GM19467 (cell line): ENCODE measurements around the gene SFXN5.
"Not testable (repeated sequence)": the region's sequence is repeated elsewhere in the genome, so short reads cannot be mapped to it uniquely, and the experiment has no call there.

ENCODE experiments used
- ATAC-seq: cut with Tn5 transposase; IDR thresholded peaks from one replicate; pipeline ENCODE4 v1.9.1; 2021; ENCODE audit warnings: mild to moderate bottlenecking, moderate library complexity; ENCODE audit not compliant: unreplicated experiment

SFXN5 gene

GRCh38 chr2:73101626-73102256, 30.2 kb upstream of the SFXN5 start:
- no peak for ATAC-seq

GRCh38 chr2:73100956-73101355, 29.4 kb upstream of the SFXN5 start:
- ATAC-seq = no peak

DNA sequence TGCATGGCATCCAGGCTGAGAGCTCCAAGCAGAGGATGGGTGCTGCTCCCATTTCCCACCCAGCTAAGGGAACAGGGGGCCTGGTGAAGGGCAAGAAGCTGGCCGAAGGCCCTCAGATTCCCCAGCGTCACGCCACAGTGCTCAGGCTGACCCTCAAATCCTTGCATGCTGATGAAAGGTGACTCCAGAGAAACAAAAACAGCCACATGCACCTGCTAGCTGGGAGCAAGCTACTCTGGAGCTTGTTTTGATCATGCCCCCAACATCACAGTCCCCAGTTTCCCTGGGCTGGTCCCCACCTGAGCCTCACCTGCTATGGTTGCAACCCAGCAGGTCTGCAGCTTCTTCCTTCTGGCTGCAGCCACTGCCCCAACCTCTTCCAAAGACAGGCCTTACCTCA, 28.0 kb upstream of the SFXN5 start:
- no peak for ATAC-seq

DNA sequence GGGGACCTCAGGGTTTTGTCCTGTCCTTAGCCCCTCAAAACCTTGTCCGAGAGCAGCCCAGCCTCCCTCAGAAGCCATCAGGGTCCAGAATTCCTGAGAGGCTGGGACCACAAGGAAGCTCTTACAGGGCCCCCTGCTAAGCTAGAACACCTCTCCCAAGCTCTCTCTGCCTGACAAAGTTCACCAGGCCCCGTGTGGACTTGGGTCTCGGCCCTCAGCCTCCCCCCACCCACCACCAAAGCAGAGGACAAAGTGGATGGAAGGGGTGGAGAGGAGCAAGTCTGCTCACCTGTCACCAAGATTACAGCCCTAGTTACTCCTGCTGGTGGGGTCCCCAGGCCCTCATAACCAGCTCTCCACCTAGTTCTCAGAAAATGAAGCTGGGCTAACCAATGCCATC, 24.4 kb upstream of the SFXN5 start:
- ATAC-seq = no peak

DNA sequence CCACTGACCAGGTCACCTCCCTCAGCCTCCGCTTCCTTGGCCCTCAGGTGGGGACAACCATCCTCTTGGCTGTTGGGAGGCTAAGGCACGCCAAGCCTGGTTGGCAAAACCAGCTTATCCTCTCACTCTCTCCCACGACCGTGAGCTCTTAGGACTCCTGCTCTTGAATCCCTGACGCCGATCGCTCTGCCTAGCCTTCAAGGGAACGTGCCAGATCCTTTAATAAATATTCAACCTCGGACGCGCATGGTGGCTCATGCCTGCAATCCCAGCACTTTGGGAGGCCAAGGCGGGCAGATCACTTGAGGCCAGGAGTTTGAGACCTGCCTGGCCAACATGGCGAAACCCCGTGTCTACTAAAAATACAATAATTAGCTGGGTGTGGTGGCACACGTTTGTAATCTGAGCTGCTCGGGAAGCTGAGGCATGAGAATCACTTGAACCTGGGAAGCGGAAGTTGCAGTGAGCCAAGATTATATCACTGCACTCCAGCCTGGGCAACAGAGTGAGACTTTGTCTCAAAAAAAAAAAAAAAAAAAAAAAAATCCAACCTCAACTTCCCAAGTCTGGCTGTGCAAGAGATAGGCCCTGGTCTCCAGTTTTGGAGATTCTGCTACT, 22.2 kb upstream of the SFXN5 start:
- not testable (repeated sequence) for ATAC-seq

GRCh38 chr2:73092146-73092783, 20.8 kb upstream of the SFXN5 start:
- no peak for ATAC-seq

GRCh38 chr2:73091696-73092095, 20.2 kb upstream of the SFXN5 start:
- ATAC-seq = no peak

DNA sequence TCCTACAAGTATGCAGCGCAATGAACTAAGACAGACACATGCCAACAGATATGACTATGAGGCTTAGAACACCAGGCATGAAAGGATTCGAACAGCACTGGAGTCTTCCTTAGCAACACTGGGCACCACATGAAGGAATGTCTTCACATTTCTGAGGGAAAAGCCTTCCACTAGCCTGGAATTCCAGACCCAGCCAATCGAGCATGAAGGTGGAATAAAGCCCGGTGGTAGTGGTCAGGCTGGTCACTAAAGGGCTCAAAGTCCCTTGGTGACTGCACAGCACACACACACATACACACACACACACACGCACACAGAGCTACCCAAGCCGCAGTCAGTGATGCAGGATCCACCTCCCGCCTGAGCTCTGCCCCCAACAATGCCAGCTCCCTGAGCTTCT, 19.7 kb upstream of the SFXN5 start:
- no peak for ATAC-seq

DNA sequence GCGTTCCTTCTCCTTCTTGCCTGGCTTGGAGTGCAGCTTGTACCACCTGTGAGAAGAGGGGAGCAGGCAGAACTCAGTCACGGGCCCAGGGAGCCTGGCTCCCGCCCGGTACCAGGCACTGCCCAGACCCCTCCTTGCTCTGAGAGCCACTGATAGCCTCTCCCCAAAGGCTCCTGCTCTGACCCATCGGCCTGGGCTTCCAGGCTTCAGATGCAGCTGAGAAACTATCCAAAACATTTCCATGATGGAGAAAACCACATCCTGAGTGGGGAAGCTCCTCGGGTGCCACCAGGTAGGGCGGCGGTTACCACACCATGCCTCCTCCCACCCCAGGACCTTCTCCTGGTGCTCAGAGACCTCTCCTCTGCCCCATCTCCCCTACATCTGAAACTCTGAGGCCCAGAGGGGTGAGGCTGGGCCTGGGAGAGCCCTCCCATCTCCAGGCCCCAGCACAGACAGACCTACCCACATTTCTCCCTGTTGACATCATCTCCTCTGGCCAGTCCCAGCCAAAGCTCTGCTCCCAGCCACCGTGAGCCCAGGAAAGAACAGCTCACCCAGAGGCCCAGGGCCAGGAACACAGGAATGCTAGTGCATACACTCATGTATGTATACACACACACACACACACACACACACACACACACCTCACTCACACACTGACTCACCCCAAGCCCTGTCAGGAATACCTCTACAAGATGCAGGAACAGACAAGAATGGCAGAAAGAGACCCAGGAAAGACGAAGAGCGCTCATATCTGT, 17.9 kb upstream of the SFXN5 start:
- no peak for ATAC-seq

DNA sequence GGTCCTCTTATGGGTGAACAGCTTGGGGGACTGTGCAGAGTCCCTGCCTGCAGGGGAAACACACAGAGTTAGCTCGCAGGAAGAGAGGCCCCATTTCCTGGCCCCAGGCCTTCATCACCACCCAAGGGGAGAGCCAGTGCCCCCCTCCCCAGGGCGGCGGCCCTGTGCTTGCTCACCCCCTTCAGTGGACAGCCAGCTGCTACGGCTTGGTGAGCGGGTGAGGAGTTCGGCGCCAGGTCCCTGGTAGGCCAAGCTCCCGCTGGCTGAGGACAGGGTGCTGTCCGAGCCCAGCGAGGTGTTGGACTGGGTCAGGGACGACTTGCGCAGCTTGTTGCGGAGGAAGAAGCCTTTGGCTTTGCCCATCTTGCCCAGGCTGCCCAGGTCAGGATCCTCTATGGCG, 17.2 kb upstream of the SFXN5 start:
- no peak for ATAC-seq

- no peak for ATAC-seq
Measured at GRCh38 chr2:73088211-73088610, 16.7 kb upstream of the SFXN5 start.

- no peak for ATAC-seq
Measured at GRCh38 chr2:73087311-73087710, 15.8 kb upstream of the SFXN5 start.

DNA sequence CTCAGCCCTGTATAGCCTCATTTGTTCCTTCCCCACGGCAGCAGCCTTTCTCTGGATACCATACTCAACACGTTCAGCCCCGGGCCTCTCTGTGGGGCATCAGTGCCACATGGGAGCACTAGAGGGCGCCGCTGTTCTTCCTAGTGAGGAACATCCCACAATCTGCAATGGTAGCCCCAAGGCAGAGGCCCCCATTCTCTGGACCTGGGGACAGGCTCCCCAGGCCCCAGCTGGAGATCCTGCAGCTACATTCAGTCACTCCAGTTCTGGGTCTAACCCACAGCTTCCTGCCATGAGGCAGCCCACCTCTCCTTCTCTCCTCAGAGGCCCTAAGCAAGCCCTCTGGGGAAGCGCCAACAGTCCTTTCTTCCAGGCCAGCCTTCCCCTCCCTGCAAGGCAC, 14.2 kb upstream of the SFXN5 start:
- peak; percentile 82 for ATAC-seq

DNA sequence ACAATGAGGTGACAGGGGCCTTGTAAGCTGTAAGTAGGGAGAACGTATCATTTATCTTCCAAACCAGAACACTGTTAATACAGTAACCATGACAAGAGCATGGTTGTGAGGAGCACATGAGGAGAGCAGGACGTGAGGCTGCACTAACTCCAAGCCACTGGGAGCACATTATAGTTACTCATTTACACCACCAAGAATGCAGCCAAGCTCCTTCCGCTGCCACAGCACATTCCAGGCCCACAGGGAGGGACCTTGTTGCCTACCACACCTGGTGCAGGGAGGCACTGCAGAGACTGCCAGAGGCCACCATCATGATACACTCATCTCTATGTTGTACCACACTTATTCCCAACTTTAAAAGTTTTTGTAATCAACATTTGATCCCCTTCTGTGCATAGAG, 13.5 kb upstream of the SFXN5 start:
- no peak for ATAC-seq

GRCh38 chr2:73083886-73084800, 12.6 kb upstream of the SFXN5 start:
- ATAC-seq = no peak

- ATAC-seq = no peak
Measured at GRCh38 chr2:73082523-73083410, 11.3 kb upstream of the SFXN5 start.

GRCh38 chr2:73081181-73081671, 9.7 kb upstream of the SFXN5 start:
- ATAC-seq = no peak

DNA sequence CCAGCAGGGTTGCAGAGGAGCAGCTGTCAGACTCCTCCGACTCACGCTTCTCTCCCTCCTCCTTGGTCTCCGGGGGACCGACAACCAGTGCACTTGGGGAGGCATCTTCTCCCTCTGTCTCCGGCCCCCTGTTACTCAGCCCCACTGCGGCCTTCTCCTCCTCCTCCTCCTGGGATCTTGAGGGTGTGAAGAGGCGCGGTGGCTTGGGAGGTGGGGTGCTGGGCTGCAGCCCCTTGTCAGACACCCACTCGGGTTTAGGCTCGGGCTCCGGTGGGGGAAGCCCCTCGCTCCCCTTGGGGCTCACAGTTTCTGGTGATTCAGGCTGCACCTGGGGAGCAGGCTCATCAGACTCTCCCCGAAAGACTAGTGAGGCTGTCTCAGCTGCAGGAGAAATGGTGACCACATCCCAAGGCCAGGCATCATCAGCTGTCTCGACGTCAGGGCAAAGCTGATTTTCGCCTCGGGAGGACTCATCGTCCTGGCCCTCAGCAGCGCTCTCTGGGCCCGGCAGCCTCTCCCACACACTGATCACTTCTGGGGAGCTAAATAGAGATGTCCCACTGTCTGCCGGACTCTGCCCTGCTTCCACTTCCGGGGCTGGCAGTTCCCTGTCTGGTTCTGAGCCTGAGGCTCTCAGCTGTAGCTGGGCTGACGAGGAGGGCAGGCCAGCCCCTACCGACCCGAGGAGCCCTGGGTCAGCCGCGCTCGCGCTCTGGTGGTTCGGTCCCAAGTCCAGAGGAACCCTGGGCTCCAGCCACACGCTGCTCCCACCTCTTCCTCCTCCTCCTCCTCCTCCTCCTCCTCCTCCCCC, 9.0 kb upstream of the SFXN5 start:
- ATAC-seq = no peak

DNA sequence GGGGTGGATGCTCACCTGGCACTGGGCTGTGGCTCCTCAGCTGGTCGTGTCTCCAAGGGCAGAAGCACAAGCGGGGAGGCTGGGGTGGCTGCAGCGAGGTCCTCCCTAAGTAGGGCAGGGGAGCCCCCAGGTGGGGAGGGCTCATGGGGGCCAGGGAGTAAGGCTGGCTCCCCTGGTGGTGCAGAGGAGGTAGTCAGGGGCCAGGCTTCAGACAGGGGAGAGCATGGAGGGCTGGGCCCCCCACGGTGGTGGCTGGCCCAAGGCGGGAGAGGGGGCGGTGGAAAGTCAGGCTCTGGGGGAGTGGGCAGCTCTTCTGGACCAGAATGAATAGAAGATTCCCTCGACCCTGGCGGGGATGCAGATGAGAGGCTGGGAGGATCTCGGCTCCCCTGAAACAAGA, 8.1 kb upstream of the SFXN5 start:
- no peak for ATAC-seq
